ENCODE data around the gene NEGR1.

- TF ChIP-seq CTCF (IDR thresholded peaks at IDR 0.05) = no peak
- no peak for TF ChIP-seq ZFX (IDR thresholded peaks at IDR 0.05; ENCODE audit: borderline replicate concordance)
Observed at GRCh38 chr1:71785000-71785399, 497.3 kb downstream of the NEGR1 start.

All from 22Rv1 (cell line).